Medulla oblongata (tissue), 1 donor: ENCODE results near the gene MYEOV.

ENCODE experiments used
- DNase-seq: peaks from one replicate; pipeline ENCODE4 v3.0.0-alpha.2; 2015; ENCODE audit errors: extremely low spot score

Gene MYEOV

DNA sequence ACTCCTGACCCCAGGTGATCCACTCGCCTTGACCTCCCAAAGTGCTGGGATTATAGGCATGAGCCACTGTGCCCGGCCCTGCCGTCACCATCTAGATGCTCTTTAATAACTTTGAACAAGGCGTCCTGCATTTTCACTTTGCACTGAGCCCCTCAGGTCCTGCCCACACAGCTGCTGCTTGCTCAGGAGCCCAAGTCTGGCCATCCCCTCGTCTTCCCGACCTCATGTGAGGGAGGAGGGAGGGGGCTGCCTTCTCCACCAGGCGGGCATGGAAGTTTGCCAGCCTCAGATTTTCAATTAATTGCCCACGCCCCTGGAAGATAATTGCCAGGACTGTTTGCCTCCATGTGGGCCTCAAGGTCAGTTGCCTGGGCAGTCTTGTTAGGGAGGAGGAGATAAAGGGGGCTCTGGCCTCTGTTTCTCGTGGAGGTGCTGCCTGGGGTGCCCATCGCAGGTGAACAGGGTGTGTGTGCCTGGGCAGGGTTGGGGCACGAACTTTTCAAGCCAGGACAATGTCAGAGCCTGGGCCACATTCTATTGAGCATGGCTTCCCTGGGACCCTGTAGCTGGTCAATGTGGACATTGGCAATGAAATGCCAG lies 27.9 kb upstream of the MYEOV start:
- no peak for DNase-seq

DNA sequence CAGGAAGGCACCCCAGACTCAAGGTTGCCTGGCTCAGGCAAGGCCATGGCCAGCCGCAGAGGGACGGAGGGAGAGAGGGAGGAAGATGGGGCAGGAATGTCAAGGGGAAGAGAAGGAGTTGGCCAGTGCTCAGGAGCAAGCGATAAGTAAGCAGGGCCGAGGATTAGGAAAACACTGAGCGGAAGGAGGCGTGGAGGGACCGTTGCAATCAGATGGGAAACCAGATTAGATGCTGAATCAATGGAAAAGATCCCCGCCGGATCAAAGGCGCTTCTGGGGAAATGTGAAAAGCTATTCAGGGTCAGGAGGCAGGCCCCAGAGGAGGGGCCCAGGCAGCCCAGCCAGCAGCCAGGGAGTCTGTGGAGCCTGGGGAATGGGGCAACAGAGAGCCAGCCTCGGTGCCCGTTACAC lies 26.6 kb upstream of the MYEOV start:
- DNase-seq: no peak

DNA sequence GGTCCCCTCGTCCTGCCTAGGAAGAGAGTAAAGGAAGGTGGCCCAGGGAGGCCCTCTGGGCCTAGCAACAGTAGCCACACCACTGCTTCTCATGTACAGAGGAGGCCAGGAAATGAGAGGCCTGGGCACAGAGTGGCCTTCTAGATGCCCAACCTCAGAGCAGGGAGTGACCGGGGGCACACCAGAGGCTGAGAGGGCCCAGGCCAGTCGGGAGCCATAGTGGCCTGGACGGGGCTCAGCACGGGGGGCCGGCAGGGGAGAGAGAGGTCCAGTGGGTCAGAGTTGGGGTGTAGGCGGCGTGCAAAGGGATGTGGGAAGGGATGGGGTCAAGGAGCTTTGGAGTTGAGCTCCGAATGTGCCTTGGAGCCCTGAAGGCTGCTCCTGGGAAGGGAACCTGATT lies 25.0 kb upstream of the MYEOV start:
- no peak for DNase-seq

DNA sequence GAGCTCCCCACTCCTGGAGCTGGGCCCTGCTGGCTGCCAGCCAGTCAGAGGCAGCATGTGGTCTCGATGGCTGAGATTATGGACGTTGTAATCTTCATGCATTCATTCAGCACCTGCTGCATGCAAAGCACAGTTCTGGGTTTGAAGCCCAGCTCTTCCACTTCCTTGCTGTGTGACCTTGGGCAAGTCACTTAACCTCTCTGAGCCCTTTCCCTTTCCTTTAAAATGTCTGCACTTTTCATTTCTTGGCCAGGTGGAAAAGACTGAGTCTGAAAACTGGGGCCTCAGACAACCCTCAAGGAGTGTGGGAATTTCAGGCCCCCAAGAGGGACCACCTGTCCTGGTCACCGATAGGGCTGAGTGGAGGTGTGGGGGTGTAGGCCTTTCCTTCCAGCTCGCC lies 24.6 kb upstream of the MYEOV start:
- DNase-seq: no peak

DNA sequence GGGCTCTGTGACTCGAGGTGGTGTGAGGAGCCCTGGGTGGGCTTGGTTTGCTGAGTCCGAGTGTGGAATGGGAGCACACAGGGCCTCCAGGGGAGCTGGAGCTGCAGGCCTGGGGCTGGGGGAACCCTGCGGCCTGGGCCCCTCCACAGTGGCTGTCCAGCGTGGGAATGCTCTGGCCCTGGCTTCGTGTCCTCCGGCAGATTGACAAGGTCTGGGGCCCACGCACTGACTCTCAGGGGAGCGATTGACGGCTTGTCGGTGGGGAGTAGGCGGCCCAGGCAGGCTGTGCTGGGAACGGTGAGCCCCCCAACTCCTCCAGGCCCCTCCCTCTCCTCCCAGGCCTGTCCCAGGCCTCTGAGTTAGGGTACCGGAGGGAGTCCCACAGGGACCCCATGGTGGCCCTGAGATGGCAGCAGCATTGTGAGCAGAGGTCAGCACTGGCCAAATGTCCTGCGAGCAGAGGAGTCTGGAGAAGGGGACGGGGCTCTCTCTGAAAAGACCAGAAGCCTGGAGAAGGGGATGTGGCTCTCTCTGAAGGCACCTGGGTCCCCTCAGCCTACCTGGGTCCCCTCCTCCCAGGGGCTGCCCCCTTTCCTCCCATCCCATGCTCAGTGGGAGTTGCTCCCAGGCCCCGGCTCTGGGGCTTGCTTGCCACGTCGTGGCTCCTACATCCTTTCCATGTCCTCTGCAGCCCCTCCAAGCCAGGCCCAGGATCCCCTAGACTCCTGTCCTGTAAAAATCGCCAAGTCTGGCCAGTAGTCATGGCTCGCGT lies 23.8 kb upstream of the MYEOV start:
- no peak for DNase-seq

DNA sequence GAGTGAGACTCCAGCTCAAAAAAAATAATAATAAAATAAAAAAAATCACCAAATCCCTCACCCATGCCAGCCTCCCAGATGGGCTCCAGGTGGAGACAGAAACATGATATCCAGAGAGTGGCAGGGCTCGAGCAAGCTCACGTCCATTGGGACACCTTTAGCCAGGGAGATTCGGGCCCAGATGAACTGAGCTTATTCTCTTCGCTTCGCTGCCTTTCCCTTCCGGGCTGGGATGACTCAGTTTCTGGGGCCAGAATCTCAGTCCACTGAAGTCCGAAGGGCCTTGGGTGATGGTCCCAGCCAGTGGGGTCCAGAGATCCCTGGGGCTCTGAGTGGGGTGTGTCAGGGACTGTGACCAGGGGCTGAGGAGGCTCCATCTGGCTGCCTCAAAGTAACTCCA lies 23.0 kb upstream of the MYEOV start:
- DNase-seq: no peak

DNA sequence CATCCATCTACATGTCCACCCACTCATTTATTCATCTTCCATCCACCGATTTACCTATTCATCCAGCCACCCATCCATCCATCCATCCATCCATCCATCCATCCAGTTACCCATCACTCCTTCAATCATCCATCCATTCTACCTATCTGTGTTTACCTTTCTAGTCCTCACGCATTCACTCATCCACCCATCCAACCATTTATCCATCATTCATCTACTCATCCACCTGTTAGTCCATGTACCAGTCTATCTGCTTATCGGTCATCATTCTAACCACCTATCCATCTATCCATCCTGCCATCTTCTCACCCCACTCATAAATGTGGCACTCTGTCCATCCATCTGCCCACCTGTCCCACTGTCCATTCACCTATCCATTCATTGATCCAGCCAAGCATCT lies 21.9 kb upstream of the MYEOV start:
- no peak for DNase-seq

DNA sequence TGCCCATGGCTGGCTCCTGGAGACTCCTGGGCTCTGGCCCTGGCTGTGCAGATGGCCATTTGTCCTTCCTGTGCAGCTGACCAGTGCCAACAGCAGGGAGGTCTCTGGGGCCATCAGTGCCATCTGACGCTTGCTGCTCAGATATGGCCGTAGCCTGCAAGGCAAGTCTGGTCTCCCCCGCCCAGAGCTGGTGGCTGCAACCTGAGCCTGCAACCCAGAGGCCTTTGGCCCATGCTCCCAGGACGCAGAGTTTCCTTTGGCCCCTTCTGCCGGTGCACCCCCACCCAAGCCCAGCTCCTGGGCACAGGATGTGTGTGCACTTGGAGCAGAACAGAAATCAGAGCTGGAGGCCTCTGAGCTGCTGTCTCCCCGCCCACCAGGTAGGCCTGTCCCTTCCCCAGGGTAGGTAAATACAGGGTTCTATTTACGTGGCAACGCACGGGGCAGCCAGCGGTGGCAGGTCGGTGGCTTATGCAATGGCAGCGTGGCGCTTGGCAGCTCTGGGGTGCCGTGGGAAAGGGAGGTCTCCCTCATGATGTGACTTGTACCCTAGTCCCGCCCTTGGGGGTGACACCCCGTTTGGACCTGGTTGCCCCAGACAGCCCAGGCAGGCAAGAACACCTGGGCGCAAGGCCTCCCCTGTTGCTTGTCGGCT lies 21.0 kb upstream of the MYEOV start:
- no peak for DNase-seq

DNA sequence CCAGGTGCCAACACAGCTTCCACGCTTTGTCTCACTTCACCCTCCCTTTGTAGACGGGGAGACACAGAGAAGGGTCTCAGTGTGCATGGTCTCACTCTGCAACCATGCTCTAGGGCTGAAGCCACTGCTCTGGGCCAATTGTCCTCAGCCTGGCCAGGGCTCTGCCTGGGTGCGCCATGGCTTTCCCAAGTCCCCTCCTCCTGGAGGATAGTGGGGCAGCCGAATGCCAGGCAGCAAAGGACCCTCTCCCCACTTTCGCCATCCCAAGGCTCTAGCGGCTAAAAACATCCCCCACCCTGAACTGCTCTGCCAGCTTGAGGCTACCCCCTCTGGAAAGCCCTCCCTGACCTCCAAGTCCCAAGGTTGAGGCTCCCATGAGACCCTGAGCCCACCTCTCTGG lies 20.4 kb upstream of the MYEOV start:
- DNase-seq: no peak

DNA sequence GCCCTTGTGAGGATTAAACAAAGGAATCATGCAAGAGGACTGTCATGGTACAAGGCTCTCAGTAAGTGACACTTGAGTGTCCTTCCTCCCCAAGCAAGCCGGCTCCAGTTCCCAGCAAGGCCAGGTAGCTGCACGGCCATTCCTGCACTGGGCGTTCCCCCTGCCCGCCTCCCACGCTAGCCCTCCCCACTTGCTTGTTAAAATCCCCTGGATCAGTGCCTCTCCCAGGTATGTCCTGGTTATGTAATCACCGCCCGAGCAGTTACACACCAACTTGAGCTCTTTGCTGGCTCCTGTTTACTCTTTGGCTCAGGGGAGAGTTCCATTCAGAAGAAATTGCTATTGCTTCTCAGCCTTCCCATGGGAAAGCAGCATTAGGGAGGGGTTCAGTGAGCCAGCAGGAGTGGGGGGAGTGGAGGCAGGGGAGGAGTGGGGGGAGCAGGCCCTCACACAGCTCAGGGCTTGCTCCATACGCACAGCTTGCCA lies 19.4 kb upstream of the MYEOV start:
- no peak for DNase-seq

DNA sequence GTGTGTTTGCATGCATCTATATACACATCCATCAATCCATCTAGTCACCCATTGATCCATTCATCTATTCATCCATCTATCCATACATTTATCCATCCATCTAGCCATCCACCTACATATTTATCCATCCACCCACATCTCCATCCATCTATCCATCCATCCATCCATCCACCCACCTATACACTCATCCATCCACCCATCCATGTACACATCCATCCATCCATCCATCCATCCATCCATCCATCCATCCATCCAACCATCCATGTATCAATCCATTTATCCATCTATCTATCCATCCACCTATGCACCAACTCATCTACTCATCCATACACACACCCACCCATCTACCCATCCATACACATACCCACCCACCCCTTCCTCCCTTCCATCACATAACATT lies 18.8 kb upstream of the MYEOV start:
- DNase-seq: no peak

DNA sequence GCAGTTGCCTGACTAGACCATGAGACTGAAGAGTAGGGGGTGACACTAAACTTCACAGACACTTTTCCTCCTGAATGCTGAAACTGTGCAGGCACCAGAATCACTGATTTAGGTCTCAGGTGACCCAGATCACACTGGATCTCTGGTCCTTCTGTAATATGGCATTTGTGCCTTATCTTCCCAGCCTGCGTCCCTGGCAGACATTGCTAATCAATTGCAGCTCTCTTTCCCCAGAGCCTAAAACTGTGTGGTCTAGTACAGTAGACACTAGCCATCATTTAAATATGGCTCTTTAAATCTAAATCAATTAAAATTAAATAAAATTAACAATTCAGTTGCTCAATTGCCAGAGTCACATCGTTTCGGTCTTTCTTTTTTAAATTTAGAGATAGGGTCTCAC lies 17.8 kb upstream of the MYEOV start:
- DNase-seq: no peak

DNA sequence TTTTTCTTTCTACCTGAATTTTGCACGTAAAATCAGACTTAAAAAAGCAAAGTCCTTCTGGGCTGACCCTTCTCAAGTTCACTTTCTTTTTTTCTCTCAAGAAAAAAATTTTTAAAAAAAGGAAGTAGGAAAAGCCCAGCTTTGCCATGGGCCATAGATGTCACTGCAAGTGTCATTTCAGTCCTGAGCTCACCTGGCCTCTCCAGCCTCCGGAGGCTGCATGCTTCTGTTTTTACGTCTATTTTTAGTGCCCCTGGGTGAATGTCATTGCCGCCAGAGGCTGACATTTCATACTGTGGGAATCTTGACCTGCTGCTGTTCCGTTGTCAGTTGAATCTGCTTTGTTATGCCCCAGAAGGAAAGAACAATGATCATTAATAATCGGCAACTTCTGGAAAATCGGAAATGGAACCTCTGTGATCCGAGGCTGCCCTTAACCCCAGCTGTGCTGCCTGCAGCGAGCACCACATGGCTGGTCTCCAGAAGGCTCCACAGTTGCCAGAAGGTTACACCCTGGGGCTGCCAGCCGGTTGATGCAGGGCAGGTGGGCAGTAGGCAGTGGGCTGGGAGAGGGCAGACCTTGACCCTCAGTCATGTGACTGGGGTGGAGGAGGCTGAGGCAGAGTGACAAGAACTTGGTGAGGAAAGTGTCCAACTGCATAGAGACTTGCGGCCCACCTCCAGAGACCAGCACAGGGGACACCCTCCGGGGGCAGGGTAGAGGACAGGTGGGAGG lies 16.7 kb upstream of the MYEOV start:
- DNase-seq: no peak

DNA sequence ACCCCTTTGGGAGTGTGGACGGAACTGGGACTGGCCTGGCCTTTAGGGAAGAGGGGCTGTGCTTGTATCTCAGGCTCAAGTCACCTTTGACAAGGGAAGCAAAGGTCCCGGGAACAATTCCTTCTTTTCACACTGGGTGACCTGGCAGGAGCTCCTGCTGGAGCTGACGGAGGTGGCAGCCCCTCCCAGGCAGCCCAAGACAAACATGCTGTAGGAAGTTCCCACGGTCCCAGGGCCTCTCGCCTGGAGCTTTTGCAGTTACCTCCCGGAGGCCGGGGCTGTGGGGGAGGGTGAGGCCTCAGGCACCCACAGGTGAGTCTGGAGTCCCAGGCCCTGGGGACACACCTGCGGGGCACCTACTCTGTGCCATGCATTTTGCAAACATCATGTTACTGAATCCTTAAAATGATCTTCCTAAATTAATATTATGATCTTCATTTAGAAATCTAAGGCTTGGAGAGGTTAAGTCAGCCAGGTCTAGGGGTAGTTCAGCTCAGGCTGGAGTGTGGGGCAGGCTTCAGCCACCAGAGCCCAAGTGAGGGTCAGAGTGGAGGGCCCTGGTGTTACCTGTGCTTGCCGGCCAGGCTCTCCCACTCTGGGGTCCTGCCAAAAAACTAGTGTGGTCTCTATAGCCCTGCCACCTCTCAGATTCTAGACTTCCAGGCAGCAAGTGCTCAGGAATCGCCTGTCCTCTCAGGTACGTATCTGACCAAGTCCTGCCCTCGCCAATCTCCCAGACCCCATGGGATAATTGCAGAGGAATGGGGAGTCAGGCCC lies 15.7 kb upstream of the MYEOV start:
- no peak for DNase-seq

DNA sequence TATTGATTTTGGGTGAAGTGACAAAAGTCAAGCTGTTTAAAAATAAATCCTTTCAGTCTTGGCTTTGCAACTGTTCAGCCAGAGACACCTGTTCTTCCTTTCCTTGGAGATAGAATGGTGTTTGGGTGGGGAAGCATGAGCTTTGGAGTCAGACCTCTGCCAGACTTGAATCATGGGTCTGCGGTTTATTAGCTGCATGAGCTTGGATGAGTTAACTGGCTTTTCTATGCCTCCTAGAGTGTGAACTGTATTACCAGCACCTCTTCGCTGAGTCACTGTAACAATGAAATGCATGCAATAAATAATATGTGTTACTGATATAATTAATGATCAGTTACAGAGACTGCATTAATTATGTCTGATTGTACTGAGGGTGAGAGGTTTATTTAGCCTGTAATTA lies 13.5 kb upstream of the MYEOV start:
- no peak for DNase-seq

DNA sequence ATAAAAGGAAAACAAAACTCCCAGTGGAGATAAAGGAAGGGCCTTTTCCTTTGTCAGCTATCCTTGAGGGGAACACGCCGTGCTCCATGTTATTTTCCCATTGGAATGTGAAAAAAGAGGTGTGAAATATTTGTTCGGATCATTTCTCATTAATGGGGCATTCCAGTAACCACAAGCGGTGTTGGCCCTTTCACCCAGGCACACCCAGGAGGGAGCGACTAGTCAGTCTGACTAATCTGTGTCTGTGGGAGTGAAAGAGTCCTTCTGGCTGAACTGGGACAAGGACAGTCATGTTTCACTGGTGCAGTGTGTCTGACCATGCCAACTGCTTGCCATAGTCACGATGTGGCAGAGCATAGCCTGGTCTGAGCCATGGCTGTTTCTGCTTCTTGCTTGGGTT lies 13.0 kb upstream of the MYEOV start:
- DNase-seq: no peak

DNA sequence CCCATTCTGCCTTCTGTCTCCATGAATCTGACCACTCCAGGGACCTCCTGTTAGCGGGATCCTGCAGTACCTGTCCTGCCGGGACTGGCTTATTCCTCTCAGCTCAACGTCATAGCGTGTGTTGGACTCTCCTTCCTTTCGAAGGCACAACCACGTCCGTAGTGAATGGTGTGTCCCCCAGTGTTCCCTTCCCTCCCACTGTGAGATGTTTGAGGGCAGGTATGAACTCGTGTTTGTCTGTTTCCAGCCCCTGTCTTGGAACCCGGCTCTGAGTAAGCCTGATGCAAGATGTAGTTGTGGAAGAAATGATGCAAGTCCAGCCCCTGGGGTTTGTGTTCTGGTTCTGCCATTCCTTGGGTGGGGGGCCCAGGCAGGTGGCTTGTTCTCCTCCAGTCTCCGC lies 10.5 kb upstream of the MYEOV start:
- DNase-seq: no peak

DNA sequence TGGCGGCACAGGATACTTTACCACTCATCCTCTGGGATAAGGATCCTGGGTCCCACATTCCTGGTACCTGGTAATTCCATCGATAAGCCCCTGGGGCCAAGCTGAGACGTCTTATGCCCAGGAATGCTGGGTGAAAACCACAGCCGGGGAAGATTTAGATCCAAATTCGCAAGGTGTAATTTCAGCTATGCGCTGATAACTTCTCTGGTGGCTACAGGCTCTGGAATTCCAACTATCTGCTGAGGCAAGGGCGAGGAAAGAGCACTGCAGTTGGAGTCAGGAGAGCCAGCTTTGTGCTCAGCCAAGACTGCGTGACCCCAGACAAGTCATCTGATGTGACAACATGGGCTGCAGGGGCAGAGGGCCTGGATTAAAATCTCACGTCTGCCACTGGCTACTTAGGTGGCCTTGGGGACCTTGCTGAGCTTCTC lies 9.9 kb upstream of the MYEOV start:
- DNase-seq: no peak

DNA sequence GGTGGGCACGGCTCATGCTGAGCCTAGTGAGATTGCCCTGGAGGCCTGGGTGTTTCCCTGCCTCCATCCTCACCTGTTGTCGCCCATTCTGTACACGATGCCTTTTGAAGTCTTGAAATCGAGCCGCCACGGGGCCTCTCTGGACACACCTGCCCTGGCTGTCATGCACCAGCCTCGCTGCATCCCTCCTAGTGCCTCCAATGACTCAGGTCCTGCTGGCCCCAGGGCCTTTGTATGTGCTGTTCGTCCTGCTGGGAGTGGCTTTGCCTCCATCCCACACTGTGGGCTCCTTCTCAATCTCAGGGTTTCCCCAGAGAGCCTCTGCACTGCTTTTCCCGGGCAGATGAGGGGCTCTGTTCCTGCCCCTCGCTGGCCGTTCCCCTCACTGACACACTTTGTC lies 8.9 kb upstream of the MYEOV start:
- DNase-seq: no peak

DNA sequence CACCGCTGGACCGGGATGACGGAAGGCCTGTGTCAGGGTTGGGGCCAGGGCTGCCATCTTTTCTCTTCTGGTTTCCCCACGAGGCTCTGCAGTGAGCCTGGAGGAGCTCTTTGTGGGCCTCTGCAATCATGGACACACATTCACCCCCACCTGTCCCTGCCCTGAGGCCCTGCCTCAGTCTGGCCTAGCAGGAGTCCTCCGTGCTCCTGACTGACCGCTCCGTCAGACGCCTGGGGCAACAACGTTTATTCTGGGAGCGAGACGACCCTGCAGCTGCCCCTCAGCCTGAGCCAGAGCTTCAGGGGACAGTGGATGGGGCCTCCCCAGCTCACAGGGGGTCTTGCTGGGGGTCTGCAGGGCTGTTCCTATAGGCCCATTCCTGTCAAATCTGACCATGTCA lies 8.2 kb upstream of the MYEOV start:
- no peak for DNase-seq
